ENCODE measurements around the gene SELPLG.
"Not testable (repeated sequence)": the region's sequence is repeated elsewhere in the genome, so short reads cannot be mapped to it uniquely, and the experiment has no call there.

DNA sequence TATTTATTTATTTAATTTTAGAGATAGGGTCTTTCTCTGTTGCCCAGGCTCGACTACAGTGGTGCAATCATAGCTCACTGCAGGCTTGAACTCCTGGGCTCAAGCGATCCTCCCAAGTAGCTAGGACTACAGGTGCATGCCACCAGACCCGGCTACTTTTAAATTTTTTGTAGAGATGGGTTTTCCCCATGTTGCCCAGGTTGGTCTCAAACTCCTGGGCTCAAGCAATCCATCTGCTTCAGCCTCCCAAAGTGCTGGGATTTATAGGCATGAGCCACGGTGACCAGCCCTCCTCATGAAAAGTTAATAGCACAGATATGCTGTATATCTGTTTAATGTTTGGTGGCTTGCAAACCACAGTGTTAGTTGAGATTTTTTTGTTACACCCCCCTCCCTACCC, 2.4 kb downstream of the SELPLG start:
- TF ChIP-seq, protein P1, sequence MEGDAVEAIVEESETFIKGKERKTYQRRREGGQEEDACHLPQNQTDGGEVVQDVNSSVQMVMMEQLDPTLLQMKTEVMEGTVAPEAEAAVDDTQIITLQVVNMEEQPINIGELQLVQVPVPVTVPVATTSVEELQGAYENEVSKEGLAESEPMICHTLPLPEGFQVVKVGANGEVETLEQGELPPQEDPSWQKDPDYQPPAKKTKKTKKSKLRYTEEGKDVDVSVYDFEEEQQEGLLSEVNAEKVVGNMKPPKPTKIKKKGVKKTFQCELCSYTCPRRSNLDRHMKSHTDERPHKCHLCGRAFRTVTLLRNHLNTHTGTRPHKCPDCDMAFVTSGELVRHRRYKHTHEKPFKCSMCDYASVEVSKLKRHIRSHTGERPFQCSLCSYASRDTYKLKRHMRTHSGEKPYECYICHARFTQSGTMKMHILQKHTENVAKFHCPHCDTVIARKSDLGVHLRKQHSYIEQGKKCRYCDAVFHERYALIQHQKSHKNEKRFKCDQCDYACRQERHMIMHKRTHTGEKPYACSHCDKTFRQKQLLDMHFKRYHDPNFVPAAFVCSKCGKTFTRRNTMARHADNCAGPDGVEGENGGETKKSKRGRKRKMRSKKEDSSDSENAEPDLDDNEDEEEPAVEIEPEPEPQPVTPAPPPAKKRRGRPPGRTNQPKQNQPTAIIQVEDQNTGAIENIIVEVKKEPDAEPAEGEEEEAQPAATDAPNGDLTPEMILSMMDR (conservative IDR thresholded peaks at IDR 0.05; ENCODE audit: low read depth, low read length): not testable (repeated sequence)
- not testable (repeated sequence) for TF ChIP-seq EZH2 (IDR thresholded peaks at IDR 0.05; ENCODE audit: borderline replicate concordance, low read depth, low read length, poor library complexity, severe bottlenecking)

Data from A673 (cell line).